ENCODE results near the gene FIBP. TPM values are rescaled to one million over a fixed set of nuclear protein-coding genes. Genes with fewer than 3 reads are reported as not detected.

FIBP gene
- total and polyA plus RNA-seq, 5 donors = 37.8 to 46.6 (median 41.8) TPM

- 95% methylated on average over 3 of the region's 3 CpGs for WGBS
- peak in 1 of 3 donors; percentile 25 for DNase-seq
- intact Hi-C loops (cut with DNase I) = no loop called here
- H3K4me1 ChIP-seq (ENCODE audit: control insufficient read depth, insufficient read depth, low read length) = peaks cover 5% of the 10 kb centered on the region
- H3K4me3 ChIP-seq (ENCODE audit: low read length) = no peak overlapping the region
- H3K27me3 ChIP-seq (ENCODE audit: control insufficient read depth, insufficient read depth) = no peaks in the 10 kb centered on the region
- no peaks in the 10 kb centered on the region for H3K9me3 ChIP-seq (ENCODE audit: control insufficient read depth, low read length)
- ATAC-seq = no peak
- H3K27ac ChIP-seq (ENCODE audit: low read length) = no peak overlapping the region
Measured at GRCh38 chr11:65868907-65869306, 19.4 kb downstream of the FIBP start.

DNA sequence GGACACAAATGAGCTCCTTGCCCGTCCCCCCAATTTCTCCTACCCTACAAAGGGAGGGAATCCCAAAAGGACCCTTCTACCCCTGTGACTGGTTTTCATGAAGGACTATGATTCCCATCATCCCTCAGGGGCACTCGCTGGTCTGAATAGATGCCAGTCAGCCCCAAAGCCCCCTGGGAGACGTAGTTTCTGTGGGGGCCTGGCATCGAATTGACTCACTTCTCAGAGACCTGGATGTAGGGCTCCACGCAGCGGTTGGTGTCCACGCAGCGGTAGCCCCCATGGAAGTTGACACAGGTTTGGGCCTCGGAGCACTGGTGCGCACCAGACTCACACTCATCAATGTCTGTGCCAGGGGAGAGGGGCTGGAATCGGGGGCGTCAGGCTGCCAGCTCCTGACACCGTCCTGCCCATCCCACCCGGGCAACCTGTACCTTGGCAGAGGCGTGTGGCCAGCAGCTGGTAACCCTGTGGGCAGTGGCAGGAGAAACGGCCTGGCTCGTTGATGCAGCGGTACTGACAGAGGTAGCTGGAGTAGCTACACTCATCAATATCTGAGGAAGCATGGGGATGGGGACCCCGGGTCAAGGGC, 20.1 kb downstream of the FIBP start:
- intact Hi-C loops (cut with DNase I) = no loop called here
- WGBS = 84% methylated on average over 19 of the region's 19 CpGs
- H3K4me3 ChIP-seq (ENCODE audit: low read length) = no peak overlapping the region
- no peak overlapping the region for H3K27ac ChIP-seq (ENCODE audit: low read length)
- no peaks in the 10 kb centered on the region for H3K9me3 ChIP-seq (ENCODE audit: control insufficient read depth, low read length)
- H3K4me1 ChIP-seq (ENCODE audit: control insufficient read depth, insufficient read depth, low read length) = peaks cover 5% of the 10 kb centered on the region
- ATAC-seq = no peak
- peak; percentile 25 to 66 (median 64) for DNase-seq
- H3K27me3 ChIP-seq (ENCODE audit: control insufficient read depth, insufficient read depth) = no peaks in the 10 kb centered on the region

DNA sequence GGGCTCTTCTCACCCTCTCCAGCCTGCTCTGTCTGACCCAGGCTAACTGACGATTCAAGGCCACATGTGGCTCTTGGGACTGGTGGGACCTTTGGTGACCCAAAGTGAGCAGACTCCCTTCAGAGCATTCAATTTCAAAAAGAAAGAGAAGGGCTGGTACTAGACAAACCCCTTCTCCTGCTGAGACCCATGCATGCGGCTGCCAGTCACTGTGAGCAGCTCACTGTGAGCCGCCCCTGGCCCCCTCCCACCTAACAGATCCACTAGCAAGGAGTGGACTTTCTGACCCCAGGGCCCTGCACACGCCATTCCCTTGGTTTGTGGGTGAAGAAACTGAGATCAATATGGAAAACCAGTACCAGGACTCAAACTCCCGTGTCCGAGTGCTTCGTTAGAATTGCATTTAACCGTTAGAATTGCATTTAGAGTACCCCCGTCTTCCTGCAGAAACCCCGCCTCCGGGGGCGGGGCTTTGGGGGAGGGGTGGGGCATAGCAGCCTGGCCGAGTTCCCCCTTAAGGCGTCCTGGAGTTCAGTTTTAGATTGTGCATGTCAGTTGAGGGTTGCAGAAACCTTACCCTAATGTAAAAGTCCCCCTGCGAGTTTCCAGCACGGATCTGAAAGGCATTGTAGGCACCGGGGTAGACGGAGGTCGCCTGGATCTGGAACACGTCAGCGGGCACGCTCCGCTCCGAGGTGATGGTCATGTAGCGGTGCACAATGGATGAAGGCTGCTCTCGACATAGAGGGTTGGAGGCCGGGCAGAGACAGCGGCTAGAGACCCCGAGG, 20.8 kb downstream of the FIBP start:
- peaks cover 5% of the 10 kb centered on the region for H3K4me1 ChIP-seq (ENCODE audit: control insufficient read depth, insufficient read depth, low read length)
- DNase-seq = peak; percentile 28 to 78 (median 75)
- WGBS = 54% methylated on average over 29 of the region's 29 CpGs
- no peak for ATAC-seq
- no peaks in the 10 kb centered on the region for H3K9me3 ChIP-seq (ENCODE audit: control insufficient read depth, low read length)
- no peaks in the 10 kb centered on the region for H3K27me3 ChIP-seq (ENCODE audit: control insufficient read depth, insufficient read depth)
- intact Hi-C loops (cut with DNase I) = no loop called here
- H3K4me3 ChIP-seq (ENCODE audit: low read length) = no peak overlapping the region
- H3K27ac ChIP-seq (ENCODE audit: low read length) = no peak overlapping the region

- no peak overlapping the region for H3K4me3 ChIP-seq (ENCODE audit: low read length)
- intact Hi-C loops (cut with DNase I) = no loop called here
- no peaks in the 10 kb centered on the region for H3K9me3 ChIP-seq (ENCODE audit: control insufficient read depth, low read length)
- DNase-seq (peak; percentile 17 to 60 (median 57)), ATAC-seq (no peak)
- no peaks in the 10 kb centered on the region for H3K27me3 ChIP-seq (ENCODE audit: control insufficient read depth, insufficient read depth)
- no peak overlapping the region for H3K27ac ChIP-seq (ENCODE audit: low read length)
- H3K4me1 ChIP-seq (ENCODE audit: control insufficient read depth, insufficient read depth, low read length) = peaks cover 5% of the 10 kb centered on the region
- 80% methylated on average over 21 of the region's 21 CpGs for WGBS
Measured at GRCh38 chr11:65866509-65867283, 21.6 kb downstream of the FIBP start.

DNA sequence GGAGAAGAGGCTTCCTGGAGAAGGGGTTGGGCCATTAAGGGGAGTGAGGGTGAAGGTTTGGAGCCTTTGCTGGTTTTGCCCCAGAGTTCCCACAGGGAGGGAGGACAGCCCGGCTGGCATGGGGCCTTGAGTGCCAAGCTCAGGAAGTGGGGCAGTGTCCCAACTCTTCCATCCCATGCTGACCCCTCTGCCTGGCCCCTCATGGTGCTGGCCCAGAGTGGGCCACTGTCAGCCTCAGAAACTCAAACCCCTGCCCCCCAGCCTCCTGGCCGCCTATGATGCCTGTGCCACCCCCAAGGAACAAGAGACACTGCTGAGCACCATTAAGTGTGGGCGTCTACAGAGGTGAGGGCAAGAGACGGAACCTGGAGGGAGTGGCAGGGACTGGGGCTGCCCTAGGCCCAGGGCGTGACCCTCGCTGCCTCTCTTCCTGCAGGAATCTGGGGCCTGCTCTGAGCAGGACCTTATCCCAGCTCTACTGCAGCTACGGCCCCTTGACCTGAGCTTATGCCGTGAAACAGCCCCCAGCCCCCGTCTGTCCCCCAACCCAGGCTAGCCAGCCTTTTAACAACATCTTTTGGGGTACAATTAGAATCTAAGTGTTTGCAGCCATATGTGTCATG, 22.6 kb downstream of the FIBP start:
- peak; percentile 8 to 46 (median 46) for DNase-seq
- 73% methylated on average over 9 of the region's 9 CpGs for WGBS
- no peak overlapping the region for H3K27ac ChIP-seq (ENCODE audit: low read length)
- ATAC-seq = no peak
- no peaks in the 10 kb centered on the region for H3K27me3 ChIP-seq (ENCODE audit: control insufficient read depth, insufficient read depth)
- intact Hi-C loops (cut with DNase I) = no loop called here
- no peak overlapping the region for H3K4me3 ChIP-seq (ENCODE audit: low read length)
- H3K4me1 ChIP-seq (ENCODE audit: control insufficient read depth, insufficient read depth, low read length) = peaks cover 2% of the 10 kb centered on the region
- no peaks in the 10 kb centered on the region for H3K9me3 ChIP-seq (ENCODE audit: control insufficient read depth, low read length)

DNA sequence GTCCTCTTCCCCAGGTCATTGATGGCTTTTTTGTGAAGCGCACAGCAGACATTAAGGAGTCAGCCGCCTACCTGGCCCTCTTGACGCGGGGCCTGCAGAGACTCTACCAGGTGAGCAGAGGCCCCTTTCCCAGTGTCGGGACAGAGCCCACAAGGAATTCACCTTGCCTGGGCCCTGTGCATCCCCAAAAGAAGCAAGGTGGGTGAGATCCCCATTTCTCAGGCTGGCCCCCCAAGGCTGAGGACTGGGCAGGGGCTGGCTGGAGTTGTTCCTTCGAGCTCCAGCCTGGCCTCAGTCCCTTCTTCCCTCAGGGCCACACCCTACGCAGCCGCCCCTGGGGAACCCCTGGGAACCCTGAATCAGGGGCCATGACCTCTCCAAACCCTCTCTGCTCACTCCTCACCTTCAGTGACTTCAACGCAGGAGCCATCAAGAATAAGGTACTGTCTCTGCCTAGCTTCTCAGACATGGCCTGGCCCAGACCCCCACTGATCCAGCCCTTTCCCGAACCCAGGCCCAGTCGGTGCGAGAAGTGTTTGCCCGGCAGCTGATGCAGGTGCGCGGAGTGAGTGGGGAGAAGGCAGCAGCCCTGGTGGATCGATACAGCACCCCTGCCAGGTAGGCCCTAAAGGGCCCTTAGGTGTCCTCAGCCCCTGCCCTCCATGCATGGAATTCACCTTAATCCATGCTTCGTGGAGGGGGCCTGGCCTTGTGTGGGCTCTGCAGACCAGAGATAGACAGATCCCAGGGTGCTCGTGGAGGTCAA, 23.4 kb downstream of the FIBP start:
- Histone ChIP-seq H3K4me3 (ENCODE audit: low read length) (no peak overlapping the region), H3K4me1 (ENCODE audit: control insufficient read depth, insufficient read depth, low read length) (peaks cover 3% of the 10 kb centered on the region), H3K27ac (ENCODE audit: low read length) (no peak overlapping the region), H3K9me3 (ENCODE audit: control insufficient read depth, low read length) (no peaks in the 10 kb centered on the region), H3K27me3 (ENCODE audit: control insufficient read depth, insufficient read depth) (no peaks in the 10 kb centered on the region)
- ATAC-seq (no peak), DNase-seq (peak; percentile 11 to 49 (median 46))
- intact Hi-C loops (cut with DNase I) = no loop called here
- 77% methylated on average over 18 of the region's 18 CpGs for WGBS

DNA sequence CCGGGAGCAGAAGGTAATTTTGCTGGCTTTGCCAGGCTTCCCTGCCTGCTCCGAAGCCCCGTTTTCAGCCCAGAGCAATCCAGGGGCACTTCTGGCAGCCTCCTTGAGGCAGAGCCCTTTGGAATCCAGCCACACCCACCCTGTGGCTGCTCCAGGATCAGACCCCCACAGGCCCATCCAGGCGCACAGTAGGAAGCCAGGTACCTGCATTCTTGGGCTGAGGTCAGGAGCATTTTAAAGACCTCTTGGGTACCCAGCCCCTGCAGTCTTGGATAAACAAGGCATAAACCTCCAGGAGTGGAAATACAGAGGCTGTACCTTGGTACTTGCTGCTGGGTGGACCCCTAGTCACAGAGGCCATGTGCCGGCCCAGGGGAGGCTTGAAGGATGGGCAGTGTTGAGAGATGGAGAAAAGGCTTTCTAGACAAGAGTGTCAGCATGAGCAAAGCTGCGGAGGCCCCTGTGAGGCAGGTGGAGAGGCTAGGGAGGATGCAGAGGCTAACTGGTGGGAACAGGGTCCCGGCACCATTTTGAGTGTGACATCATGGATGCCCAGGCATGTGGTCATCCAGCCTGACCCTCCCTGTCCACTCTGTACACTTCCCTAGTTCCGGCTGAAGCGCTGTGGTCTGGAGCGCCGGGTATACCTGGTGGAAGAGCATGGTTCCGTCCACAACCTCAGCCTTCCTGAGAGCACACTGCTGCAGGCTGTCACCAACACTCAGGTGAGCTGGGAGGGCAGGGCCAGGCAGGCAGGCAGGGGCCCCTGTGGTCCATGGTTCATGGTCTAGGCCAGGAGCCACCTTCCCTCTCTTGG, 24.2 kb downstream of the FIBP start:
- intact Hi-C loops (cut with DNase I) = no loop called here
- Histone ChIP-seq H3K27me3 (ENCODE audit: control insufficient read depth, insufficient read depth) (no peaks in the 10 kb centered on the region), H3K9me3 (ENCODE audit: control insufficient read depth, low read length) (no peaks in the 10 kb centered on the region), H3K27ac (ENCODE audit: low read length) (no peak overlapping the region), H3K4me1 (ENCODE audit: control insufficient read depth, insufficient read depth, low read length) (peaks cover 5% of the 10 kb centered on the region), H3K4me3 (ENCODE audit: low read length) (no peak overlapping the region)
- ATAC-seq (no peak), DNase-seq (peak; percentile 14 to 31 (median 19))
- 84% methylated on average over 12 of the region's 12 CpGs for WGBS

DNA sequence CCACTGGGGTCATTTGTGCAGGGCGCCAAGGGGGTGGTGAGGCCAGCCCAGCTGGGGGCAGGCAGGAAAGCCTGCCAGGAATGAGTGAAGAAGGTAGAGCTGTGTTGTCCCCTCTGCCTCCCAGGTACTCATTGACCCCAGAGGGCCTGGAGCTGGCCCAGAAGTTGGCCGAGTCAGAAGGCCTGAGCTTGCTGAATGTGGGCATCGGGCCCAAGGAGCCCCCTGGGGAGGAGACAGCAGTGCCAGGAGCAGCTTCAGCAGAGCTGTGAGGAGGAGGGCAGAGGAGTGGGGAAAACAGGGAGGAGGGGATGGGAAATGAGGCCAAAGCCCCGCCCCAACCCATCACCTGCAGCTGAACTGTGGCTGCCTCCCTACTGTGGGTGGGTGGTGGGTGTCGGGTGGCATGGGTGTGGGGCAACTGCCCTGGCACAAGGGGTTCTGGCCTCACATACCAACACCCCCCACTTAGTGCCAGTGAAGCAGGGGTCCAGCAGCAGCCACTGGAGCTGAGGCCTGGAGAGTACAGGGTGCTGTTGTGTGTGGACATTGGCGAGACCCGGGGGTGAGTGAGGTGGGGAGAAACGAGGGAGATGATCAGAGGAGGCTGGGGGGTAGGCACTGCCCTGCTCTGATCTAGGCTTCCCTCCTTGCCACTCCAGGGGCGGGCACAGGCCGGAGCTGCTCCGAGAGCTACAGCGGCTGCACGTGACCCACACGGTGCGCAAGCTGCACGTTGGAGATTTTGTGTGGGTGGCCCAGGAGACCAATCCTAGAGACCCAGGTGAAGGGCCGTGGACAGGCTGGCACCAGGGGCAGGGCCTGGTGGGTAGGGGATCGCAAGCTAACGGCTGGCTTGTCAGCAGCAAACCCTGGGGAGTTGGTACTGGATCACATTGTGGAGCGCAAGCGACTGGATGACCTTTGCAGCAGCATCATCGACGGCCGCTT, 25.1 kb downstream of the FIBP start:
- Histone ChIP-seq H3K27ac (ENCODE audit: low read length) (no peak overlapping the region), H3K4me3 (ENCODE audit: low read length) (no peak overlapping the region), H3K4me1 (ENCODE audit: control insufficient read depth, insufficient read depth, low read length) (peaks cover 5% of the 10 kb centered on the region), H3K9me3 (ENCODE audit: control insufficient read depth, low read length) (no peaks in the 10 kb centered on the region), H3K27me3 (ENCODE audit: control insufficient read depth, insufficient read depth) (no peaks in the 10 kb centered on the region)
- ATAC-seq = no peak
- DNase-seq = peak; percentile 28 to 74 (median 55)
- 85% methylated on average over 24 of the region's 24 CpGs for WGBS
- intact Hi-C loops (cut with DNase I) = no loop called here

DNA sequence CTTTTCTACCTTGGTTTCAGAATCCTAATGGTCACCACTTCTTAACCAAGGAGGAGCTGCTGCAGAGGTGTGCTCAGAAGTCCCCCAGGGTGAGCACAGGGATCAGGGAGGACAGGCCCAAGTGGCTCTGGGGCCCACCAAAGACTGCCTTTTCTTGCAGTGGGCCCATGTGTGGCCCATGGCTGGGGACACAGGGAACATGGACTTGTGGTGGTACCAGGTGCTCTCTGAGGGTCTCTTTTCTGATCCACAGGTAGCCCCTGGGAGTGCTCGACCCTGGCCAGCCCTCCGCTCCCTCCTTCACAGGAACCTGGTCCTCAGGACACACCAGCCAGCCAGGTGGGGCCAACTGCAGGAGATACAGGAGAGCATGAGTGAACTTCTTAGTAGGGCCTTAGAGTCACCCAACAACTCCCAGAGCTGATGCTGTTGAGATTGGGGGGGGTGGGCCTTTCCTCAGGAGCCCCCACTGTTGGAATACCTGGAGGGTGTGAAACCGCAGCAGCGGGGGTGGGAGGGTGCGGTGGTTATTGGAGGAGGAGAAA, 26.0 kb downstream of the FIBP start:
- H3K4me3 ChIP-seq (ENCODE audit: low read length) = no peak overlapping the region
- H3K27ac ChIP-seq (ENCODE audit: low read length) = no peak overlapping the region
- no peaks in the 10 kb centered on the region for H3K9me3 ChIP-seq (ENCODE audit: control insufficient read depth, low read length)
- ATAC-seq (no peak), DNase-seq (peak; percentile 13 to 62 (median 54))
- H3K4me1 ChIP-seq (ENCODE audit: control insufficient read depth, insufficient read depth, low read length) = peaks cover 5% of the 10 kb centered on the region
- intact Hi-C loops (cut with DNase I) = no loop called here
- WGBS = 72% methylated on average over 5 of the region's 5 CpGs
- H3K27me3 ChIP-seq (ENCODE audit: control insufficient read depth, insufficient read depth) = no peaks in the 10 kb centered on the region
